Activated CD4-positive, alpha-beta T cell treated with anti-CD3 and anti-CD28 coated beads, Interleukin-2, Interleukin-4, amounts not matched to agents 100 ng/mL and 50 ng/mL, durations not matched to agents 16 hours and 8 hours (primary cell): Measurements from ENCODE around the gene GLS.
"Not testable (repeated sequence)": the region's sequence is repeated elsewhere in the genome, so short reads cannot be mapped to it uniquely, and the experiment has no call there.

Source experiments
- DNase-seq: peaks from one replicate; pipeline ENCODE4 v3.0.0-alpha.2; 2020; ENCODE audit warnings: low spot score

Gene GLS

DNA sequence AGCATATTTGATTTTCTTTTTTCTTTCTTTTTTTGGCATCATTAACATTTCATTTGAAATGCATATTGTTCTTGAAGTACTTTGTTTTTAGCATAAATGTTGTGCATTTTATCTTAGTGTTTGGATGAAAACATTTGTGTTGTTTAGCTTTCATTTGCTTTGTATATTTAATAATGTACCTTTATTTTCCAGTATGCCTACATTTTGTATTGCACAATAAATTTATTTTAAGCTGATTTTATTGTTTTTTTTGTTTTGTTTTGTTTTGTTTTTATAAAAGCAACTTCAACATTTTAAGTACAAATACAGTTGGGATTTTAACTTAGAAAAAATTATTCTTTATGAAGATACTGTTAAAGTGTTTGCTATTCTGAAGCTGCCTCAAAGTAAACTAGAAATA lies 54.4 kb downstream of the GLS start:
- no peak for DNase-seq

DNA sequence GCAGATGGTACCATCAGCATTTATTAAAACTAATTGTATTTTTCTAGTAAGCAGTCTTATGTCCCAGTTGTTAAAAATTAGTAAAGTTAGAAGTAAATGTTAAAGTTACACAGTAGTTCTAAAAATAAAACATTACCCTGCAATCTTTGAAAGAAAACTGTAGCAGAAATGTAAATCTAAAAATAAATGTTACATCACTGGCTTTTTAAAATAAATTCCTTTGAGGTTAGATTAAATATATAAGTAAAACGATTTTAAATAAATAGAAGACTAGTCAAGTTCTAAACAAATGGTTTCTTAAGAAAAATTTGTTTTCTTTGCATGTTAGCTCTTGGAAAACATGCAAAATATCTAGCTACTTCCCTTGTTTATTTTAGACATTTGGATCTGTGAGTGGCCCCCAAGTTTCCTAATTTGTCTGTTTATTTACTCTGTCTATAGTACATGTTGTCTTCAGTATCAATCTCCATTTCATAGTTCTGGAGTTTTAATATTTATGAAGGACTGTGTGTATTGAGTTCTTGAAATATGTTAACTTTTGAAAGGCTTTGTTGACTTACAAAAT lies 58.2 kb downstream of the GLS start:
- DNase-seq = no peak

DNA sequence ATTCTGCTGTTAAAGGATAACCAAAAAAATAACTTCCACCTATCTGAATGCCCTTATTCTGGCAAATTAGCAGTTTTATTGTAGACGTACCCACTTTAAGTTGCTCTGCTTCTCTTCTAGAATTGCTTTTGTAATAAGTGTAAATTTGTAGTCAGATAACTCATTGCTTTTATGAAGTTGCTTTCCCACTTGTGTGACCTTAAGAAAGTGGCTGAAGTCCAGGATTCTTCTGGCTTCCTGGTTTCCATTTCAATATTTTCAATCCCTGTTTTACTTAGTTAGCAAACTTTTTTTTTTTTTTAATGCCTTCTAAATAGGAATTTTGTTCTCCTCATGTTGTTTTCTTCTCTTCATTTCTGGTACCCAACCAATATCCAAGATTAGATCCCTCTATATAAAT lies 59.8 kb downstream of the GLS start:
- DNase-seq = no peak

DNA sequence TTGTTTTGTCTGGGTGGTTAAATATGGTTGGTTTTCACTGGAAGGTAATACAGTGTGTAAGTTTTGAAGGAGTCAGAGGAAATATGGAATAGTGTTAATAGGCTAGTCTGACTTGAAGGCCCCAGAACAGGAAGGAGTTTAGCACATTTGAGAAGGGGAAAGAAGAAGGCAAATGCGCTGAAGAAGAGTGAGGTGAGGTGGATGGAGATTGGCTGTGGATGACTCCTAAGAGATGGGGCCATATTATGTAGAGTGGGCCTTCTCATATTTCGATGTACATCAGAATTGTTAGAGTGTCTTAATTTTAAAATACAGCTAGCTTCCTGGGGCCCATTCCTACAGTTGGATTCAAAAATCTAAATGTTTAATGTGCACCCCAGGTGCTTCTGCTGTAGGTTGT lies 61.0 kb downstream of the GLS start:
- DNase-seq = no peak

DNA sequence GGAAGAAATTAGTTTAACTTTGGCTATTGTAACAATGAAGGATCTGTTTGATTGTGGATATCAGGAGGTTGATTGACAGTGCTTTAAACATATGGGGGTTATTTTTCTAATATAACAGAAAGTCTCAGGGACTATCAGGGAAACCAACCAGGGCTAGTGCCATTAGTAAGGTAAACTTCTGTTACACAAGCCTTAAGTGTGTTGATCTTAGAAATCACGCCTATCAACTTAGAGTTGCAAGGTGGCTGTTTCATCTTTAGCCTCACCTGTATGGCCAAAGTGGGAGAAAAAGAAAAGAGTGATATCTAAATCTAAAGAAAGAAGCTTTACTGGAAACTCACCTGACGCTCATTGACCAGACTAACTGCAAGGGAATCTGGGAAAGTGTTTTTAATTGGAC lies 62.1 kb downstream of the GLS start:
- DNase-seq = no peak

DNA sequence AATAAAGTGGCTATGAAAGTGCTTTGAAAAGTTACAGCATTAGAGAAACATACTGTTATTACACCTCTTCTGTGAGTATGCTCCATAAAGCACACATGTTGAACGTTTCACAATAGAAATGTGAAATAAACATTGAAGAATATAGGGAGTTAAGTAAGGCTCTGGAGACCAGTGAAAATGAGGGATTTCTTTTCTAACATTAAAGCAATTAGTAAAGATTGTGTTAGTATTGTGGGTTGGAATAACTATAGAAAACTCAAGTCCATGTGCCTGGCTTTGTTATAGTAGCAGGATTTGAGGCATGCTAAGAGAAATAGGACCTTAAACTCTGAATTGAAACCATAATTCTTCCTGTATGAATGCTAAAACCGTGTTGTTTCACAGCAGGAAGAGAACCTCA lies 63.1 kb downstream of the GLS start:
- DNase-seq = no peak

DNA sequence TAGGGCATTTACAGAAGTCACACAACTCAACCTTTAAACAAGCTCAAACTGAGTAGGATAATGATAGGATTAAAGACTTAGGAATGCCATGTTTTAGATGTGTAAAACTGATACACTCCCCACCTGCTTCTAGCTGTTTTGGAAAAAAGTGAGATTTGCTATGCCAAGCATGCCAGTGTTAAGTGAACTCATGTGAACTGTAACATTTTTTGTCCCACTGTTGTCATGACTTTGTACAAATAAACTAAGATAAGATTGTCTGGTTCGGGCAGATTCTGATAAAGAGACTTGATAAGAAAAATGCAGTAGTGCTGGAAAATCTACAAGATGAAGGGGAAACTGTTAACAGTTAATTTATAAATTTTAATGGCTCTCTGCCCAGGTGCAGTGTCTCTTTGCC lies 66.5 kb downstream of the GLS start:
- no peak for DNase-seq

DNA sequence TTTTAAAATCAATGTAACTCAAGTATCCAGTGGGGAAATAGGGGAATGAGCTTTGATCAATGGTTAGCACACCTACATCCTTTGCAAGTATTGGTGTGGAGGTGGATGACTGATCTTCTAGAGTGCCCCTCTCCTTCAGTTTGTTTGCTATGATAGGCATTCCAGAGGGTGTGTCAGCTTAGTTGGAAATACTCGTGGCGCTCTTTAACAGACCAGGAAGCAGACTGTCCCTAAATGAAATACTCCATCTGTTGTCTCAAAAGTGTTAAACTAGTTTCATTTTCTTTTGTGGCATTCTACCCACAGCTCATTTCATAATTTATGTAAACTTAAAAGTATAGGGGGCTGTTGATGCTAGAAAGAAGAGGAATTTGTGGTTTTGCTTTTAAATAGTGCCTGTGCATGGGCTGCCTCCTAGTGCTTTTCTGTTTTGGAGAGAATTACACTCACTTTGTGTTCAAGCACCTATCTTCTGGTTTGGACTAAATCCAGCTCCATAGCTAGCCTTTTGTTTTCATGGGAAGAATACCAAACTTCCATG lies 67.2 kb downstream of the GLS start:
- no peak for DNase-seq

DNA sequence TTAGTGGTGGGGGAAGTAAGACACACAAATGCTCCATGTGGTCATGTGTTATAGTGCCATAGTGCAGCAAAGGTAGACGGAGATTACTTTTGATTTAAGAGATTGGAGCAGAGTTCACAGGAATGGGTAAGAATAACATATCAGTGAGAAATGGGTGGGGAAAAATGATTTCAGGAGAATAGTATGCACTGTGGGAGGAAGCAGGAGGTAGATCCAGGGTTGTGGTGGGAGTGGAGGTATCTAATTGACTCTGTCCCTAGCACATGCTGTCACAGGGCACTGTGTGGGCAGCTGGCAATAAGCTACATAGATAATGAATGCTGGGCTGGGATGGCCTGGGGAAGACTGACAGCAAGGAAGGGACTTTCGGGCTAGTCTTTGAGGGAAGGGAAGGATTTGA lies 68.0 kb downstream of the GLS start:
- no peak for DNase-seq

DNA sequence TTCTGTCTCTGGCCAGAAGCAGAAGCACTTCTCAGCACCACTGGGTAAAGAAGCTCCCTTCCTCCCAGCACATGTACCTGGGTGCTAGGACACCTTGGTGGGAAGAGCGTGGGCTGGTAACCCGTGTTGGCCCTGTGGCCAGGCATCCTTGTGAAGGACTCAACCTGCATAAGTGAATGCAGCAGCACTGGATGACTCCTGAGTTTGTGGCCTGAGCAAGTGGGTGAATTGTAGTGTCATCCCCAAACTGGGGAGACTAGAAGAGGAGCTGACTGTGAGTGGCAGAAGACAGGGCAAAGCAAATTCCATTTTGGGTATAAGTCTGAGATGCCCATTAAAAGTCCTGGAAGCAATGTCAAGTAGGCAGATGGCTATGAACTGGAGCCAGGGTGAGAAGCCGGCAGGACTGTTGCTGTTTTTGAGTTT lies 70.0 kb downstream of the GLS start:
- no peak for DNase-seq

DNA sequence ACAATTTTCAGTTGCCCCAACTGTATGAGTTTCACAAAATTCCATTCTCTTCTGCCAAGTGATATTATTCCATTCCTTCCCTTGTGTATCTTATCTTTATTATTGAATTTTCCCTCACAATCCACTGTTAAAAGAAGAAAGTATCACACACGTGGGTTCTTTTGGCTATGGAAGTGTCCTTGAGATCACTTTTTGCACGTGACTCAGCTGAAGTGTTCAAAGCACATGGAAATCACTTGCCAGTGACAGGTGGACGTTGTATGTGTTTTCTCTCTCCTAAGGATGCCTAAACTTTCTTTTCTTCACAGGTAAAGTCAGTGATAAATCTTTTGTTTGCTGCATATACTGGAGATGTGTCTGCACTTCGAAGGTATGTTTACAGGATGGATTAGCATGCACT lies 72.6 kb downstream of the GLS start:
- DNase-seq = no peak

DNA sequence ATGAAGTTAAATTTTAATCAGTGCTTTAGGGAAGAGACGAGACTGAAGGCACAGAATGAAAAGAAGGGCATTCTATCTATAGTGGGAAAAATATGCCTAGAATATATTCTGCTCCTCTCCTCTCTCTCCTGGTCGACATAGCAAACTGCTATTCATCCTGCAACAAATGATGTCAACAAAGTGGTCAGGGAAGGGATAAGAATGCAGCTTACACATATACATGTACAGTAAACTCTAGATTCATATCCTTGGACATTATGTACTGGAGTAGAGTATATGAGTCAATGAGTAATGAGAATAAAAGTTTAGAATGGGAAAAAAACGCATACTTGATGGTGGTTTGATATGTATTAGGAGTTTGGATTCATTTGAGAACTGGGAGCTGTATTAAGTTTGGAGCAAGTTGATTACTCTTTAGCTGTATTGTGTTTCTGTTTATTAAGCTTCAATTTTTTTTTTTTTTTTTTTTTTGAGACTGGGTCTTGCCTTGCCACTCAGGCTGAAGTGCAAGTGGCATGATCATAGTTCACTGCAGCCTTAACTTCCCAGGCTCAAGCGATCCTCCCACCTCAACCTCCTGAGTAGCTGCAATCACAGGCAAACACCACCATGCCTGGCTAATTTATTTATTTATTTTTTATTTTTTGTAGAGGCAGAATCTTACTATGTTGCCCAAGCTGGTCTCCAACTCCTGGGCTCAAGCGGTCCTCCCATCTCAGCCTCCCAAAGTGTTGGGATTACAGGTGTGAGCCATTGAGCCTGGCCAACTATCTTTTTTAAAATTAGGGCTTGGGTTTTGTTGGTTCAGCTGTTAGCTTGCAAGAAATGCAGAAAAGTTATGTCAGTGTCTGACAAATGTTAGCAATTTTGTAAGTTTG lies 79.5 kb downstream of the GLS start:
- no peak for DNase-seq

DNA sequence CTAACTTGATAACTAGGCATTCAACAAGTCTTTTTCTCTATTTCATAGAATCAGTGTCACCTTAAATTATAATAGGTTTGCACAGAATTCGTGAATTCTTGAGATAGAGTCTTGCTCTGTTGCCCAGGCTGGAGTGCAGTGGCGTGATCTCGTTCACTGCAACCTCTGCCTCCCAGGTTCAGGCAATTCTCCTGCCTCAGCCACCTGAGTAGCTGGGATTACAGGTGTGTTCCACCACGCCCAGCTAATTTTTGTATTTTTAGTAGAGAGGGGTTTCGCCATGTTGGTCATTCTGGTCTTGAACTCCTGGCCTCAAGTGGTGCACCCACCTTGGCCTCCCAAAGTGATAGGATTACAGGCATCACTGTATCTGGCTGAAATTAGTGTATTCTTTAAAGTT lies 80.5 kb downstream of the GLS start:
- DNase-seq = not testable (repeated sequence)

DNA sequence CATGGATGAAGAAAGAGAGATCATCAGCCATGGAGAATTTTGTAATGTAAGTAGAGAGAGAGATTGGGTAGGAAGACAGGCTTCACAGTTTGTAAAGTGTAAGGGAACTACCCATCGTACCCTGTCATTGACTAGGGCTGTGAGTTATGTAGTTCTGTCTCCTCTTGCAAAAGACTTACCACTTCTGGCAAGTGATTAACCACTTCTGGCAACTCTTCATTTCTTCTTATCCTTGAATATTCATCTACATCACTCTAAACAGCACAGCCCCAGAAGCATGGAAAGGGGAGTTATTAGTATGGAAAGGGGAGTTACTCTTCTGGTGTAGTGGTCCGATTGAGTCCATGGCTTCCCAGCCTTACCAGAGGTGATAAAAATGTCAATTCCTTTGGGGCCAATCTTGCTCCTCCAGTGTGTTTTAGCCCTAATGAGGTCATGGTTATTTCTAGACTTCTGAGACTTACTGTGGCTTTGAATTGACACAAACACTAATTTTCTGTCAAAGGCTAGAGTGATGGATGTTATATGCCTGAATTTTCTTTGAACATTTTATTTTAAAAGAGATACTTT lies 81.4 kb downstream of the GLS start:
- no peak for DNase-seq

DNA sequence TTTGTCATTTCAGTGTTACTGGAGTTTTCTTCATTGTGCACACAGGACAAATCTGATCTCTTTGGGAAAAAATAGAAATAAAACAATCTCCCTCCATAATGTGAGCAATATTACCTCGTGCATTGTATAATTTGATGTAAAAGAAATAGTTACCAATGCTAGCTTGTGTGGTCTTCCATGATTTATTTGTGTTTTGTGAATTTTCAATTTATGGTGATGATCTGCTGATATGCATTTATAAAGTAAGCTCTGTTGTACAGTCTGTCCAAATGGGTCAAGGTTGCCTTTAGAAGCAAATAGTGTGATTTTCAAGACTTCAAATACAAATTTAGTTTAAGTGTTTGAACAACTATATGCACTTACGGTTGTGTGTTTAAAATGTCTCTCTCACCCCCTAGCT lies 82.5 kb downstream of the GLS start:
- no peak for DNase-seq

DNA sequence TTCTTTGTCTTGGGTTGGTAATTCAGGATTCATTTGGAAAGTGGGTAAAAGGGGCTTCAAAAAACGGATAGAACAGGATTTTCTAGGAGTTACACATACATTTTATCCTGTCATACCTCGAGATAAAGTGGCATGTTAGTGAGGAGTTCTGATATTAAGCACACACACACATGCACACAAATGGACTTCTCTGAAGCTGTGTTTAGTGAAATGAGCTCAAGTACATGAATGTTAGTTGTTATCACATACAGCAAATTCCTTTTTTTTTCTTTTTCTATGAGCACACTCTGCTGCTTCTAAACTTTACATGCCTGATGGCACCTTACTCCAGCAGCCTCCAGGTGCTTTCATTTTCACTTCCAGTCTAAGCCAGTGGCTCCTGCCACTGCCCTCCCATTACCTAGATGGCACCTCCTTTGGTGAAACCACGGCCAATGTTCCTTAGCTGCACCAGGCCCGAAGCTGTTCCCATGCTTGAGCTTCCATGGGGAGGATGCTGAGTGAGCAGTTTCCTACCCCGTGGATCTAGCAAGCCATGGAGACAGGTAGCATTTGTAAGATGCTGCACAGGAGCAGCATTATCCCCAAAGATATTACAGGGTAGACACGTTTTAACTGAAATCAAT lies 83.7 kb downstream of the GLS start:
- DNase-seq = no peak

DNA sequence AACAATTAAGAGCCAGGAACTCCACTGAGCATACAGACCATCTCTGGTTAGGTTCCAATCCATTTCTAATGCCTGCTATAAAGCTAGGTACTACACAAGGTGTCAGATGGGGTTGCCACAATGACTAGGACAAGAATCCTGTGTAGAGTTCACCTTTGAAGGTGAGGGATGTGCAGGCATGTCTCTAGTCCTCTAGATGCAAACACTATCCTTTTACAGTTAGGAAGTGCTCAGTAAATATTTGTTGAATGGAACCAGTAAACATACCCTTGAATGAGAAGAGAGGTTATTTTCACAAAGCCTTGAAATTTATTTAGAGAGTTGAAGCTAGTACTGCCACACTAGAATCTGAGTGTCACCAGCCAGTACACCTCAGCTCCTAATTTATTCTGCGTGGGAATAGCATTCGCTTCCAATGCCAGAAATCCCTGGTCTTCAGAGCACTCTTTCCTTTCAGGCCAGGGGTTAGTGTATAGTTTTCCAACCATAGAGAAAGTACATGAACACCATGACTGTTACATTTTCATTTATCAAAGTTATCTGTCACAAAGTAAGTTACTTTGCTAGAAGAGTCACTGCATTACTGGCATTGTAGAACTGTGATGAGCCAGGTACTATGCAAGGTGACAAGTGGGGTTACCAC lies 85.1 kb downstream of the GLS start:
- DNase-seq = no peak

DNA sequence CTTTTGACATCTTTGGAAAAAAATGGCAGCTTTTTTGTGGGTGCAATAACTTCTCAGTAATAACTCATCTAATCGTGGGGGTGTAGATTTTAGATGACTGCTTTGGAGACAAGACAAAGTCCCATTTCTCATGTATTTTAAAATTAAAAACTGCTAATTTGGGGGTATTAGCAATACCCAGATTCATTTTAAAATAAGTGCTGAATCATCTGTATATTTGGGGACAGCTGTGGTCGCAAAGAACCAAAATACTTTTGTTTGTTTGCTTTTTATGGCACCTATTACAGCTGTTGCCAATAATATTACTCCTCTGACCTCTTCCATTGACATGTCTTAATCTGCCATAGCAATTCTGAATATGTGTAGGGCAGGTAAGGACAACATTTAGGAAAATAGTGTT lies 87.9 kb downstream of the GLS start:
- DNase-seq = no peak

DNA sequence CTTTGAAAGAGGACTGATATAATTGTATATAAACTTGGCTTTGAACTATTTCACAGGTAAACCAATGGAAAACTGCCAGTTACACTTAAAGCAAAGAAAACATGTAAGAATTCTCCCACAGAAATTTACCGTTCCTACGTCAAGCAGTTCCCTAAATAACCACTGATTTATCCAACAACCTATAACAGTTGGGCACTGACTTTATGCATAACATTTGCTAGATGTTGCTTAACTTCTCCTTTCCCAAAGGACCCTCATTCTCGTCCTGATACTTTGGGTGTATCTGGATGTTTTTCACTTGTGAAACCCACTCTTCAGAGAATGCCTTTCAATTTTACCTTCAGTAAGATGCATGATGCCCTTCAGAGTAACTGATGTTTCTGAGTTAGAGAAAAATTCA lies 89.5 kb downstream of the GLS start:
- DNase-seq = no peak

DNA sequence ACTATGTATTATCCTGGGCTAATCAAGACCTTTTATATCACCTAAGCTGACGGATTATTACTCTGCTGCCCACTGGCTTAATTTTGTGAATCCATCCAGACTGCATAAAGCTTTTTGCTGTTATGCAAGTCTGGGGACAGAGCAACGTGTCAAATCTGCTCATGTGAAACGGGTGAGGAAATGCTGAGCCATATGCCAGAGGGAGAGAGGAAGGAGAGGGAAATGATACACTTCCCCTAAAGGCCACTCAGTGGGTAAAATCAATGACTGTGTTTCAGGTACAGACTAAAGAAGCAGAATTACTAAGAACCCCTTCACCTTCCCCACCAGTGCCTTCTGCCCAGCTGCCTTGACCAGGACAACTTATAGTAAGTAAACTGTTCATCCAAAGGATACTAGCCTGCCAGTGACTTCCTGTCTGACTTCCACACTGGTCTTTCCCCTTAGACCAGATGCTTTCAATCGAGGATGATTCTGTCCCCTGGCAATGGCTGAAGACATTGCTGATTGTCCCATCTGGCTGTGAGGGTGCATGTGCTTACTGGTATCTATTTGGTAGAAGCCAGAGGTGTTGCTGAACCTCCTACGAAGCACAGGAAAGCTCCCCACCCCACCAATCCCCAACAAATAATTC lies 90.4 kb downstream of the GLS start:
- no peak for DNase-seq

DNA sequence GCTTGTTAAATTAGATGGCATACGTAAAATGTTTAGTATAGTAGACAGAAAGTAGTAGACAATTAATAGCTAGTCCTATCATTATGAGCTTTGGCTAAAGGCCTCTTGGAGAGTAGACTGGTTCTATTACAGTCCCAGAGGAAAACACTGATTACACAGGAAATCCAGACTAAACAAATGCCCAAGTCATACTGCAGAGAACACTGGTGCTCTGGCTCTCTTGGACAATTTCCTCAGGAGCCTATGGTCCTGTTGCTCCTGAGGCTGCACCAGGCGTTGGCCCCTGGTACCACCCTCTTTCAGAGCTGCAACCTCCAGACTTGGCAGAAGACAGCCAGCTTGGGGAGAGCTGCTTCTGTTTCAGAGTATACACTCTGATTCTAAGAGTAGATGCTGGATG lies 91.6 kb downstream of the GLS start:
- no peak for DNase-seq

DNA sequence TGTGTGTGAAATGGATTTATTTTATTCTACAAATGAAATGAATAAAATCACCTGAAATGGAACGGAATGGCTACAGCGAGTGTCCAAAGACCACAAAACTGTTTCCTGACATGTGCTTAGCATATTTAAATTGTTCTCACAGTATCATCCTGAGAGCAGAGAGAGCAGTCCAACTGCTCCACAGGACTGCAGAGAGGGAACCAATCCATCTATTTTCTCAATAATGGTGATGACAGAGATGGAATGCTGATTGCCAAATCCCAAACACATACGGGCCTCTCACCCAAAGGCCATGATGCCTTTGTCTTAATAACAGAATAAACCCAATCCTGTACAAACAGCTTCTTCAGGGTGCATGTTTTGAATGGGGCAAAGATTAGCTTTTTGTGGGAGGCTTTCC lies 92.2 kb downstream of the GLS start:
- DNase-seq = no peak
